KBM-7 (cell line): ENCODE data around the gene TSPO.

Experiments
- DNase-seq: peaks from one replicate; pipeline ENCODE4 v3.0.0-alpha.2; 2015
- in situ Hi-C: fragments of 300-500 bp; cut with MboI; formaldehyde crosslinking; loops from 2 replicates; pipeline ENCODE4 v1.14.3; 2020; ENCODE audit warnings: low sequenced_read_pairs, low pct_unique_long_range_greater_than_20kb, mixed read lengths

TSPO gene

DNA sequence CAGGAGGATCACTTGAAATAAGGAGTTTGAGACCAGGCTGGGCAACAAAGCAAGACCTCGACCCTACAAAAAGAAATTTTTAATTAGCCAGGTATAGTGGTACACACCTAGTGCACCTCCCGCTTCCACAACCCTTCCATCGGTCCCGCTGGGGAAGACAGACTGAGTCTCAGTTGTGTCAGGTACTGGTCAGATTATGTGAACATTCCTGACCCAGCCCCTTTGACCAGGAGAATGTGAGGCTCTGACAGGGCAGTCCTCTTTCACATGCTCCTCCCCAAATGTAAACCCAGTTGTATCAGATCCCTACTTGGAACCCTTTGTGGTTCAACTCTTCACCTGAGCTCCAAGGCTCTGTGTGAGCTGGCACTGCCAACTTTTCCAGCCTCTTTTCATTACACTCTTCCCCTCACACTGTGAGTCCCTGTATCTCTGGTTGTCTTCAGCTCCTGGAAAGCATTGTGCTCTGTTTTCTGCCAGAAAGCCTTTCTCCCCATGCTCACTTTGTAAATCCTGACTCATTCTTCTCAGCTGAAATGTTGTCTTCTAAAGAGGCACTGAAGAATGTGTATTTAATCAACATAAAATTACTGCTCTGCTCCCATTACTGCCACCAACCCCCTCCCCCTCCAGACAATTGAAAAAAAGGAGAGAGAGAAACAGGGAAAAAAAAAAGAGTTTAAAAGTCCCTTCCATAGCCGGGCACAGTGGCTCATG lies 37.6 kb downstream of the TSPO start:
- in situ Hi-C loops, result no loop called here
- DNase-seq, result no peak

DNA sequence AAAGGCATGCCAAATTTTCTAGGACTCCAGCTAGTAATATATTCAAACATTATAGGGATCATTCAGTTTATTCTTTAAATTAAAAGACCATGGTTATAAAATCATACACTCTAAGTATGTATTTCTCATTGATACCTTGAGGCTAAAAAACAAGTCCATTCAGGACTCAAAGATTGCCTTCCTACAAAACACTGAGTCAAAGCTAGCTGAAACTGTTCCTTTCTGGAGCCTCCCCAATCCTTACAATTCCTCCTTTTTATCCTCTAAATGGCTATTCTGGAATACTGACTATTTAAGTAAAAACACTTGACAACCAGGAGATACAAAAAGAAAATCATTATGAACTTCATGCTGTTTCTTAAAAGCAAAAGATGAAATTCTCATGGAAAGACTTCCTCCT lies 40.5 kb downstream of the TSPO start:
- in situ Hi-C loops, result no loop called here
- DNase-seq, result no peak

DNA sequence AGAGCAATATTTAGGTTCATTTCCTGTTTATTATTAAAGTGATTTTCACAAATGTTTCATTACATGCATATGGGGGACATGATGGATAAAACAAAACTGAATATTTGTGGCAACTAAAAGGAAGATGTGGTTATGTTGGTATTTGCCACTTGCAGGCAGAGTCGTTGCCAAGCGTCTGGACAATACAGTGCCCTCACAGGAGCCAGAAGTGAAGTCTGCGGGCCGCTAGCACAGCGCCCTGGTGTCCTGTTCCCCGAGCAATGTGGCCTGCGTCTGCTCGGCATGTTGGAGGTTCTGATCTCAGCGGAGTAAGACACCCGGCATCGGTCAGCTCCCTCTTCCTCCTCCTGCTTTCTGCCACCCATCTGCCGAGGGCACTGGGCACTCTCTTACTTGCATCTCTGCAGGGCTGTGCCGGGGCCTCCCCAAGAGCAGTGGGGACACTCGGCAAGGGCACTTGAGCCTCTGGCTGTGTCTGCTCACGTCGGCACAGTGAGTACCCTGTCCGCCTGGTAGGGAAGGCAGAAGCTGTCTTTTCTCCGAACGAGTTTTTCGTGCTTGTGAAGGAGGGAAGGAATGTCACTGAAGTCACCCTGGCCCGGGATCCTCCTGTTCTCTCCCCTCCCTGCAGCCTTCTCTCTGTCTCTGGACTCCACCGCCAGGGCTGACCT lies 46.0 kb downstream of the TSPO start:
- no peak for DNase-seq
- in situ Hi-C loops, result no loop called here

DNA sequence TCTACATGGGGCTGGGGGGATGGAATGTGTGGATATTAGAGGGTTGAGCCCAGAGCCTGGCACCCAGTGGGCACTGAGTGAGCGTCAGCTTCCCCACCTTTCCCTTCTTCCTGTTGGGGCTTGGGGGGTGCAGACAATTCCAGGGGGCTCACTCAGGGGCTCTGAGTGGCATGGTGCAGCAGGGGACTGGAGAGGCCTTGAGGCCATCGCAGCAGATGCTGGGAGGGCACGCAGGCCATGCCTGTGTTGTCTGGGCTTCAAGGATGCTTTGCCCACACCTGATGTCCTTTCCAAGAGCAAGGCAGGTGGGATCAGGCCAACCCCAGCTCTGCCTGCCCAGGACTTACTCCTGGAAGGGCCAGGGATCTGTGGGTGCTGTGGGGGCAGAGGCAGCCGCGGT lies 46.8 kb downstream of the TSPO start:
- DNase-seq, result no peak
- in situ Hi-C loops, result no loop called here

DNA sequence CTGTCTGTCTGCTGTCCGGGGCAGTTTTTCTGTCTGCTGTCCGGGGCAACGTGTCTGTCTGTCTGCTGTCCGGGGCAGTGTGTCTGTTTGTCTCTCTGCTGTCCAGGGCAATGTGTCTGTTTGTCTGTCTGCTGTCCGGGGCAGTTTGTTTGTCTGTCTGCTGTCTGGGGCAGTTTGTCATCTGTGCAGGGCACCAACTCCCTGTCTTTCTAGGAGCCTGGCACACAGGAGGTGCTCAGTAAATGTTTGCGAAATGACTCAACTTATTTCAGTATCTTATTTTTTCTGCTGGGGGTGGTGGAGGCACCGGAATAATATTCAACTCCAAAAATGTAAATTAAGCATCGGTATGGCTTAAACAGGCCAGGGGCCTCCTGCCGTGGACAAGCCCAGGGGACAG lies 47.6 kb downstream of the TSPO start:
- no peak for DNase-seq
- in situ Hi-C loops, result no loop called here

DNA sequence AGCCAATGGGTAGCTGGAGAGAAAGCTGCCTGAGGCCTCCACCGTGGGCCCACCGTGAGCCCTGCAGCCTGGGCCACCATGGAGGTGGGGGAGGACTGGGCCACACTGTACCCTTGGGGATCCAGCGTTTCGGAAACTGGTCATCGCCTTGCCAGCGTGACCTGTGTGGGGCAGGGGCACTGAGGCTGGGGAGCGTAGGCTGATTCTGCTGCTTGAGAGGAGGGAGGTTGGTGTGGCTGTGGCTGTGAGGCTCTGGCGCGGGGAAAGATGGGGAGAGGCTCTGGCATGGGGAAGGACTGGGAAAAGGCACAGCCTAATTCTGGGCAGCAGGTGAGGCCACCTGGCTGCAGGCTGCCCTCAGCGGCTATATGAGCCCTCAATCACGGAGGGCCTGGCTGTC lies 48.2 kb downstream of the TSPO start:
- in situ Hi-C loops, result no loop called here

DNA sequence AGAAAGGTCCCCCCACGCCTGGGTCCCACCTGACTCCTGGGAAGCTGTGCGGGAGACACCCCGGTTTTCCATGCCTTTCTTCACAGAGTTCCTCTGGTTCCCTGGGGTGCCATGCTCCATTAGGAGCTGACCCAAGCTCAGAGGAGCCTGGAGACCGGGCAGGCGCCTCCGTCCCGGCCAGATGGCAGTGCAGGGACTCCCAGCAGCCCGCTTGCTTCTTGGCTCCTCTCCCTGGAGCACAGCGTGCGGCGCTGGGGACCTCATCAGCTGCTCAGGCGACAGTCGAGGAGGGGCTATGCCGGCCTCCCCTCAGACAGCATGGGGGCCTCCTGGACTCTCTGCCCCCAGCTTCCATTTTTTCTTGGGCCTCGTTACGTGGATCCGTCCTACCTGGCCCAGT lies 48.7 kb downstream of the TSPO start:
- in situ Hi-C loops, result no loop called here
- no peak for DNase-seq

More for the DNA sequence above, 48.2 kb downstream of the TSPO start:
- DNase-seq, result no peak

DNA sequence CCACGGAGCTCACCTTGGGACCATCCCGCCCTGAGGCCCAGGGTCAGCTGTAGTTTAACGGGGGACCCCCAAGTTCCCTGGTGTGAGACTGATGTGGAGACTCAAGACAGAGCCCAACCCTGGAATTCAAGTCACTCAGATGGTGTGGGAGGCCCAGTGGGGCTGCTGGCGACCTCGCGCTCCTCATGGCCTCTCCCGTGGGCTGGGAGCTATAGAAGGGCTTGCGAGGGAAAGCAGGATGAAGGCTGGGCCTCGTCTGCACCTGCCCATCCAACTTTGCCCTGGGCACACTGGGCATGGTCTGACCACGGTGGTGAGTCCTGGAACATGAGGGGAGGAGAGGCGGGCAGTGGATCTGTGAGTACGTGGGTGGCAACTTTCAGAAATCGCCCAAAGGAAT lies 49.2 kb downstream of the TSPO start:
- in situ Hi-C loops, result no loop called here
- no peak for DNase-seq

DNA sequence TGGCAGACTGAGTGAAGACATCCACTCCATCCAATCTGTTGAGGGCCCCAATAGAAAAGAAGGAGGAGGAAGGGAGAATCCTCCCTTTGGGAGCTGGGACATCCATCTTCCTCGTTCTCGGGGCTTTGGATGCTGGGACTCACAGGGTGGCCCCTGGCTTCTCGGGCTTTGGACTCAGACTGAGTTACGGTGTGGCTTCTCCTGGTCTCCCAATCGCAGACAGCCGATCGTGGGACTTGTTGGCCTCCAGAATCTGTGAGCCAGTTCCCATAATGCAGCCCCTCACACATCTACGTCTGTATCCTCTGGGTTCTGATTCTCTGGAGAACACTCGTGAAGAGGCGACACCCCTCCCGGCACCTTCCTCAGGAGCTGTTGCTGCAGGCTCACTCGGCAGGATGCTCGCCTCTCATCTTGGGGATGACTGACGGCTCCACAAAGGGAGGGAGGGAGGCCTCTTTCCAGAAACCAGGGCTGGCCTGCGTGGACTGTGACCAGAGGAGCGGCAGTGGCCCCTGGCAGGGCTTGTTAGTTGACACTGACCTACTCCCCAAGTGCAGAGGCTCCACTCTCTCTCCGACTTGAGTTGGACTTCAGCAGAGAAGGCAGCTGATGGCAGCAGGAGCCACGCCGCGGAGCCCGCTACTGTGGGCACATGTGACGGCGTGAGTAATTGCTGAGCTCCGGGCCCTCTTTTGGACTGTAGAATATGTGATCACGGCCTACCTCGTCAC lies 50.3 kb downstream of the TSPO start:
- in situ Hi-C loops, result no loop called here
- DNase-seq, result no peak

DNA sequence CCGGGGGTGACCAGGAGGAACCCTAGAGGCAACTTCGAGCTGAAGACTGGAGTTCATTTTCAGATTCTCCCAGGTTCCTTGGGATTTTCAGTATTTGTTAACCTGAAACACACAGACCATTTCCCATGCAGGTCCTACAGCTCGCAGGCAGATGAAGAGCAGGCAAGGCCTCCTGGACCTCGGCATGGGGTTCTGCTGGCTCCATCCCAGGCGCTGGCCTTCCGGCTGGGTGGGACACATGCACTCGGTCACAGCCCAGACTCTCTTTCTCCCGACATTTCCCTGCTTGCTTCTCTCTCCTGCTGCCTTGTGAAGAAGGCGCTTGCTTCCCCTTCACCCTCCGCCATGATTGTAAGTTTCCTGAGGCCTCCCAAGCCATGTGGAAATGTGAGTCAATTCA lies 51.0 kb downstream of the TSPO start:
- DNase-seq, result no peak
- in situ Hi-C loops, result no loop called here

DNA sequence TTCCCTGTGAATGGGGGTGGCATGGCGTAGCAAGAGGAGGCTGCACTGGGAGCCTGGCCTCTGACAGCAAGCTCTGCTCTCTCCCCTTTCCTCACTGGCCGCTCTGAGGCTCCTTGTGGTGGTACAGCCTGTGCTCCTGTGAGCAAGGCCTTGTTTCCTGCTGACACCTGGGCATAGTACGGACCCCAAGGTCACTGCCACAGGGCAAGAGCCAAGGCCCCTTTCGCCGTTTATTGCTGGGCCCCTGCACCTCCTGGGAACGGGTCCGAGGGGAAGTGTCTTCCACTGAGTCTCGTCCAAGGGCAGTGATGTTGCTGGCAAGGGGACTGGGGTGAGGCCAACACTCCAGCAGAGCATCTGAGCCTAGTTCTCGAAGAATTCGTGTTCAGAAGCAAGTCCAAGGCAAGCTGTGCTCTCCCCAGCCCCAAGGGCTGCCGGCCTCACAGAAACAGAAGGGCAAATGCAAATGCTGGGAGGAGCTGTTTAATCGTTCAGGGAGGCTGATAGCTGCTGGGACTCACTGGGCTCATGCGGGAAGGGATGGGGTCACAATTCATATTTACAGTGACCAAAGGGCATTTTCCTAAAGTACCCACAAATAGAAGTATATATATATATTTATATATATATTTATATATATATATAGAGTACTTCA lies 51.5 kb downstream of the TSPO start:
- in situ Hi-C loops, result no loop called here
- no peak for DNase-seq

DNA sequence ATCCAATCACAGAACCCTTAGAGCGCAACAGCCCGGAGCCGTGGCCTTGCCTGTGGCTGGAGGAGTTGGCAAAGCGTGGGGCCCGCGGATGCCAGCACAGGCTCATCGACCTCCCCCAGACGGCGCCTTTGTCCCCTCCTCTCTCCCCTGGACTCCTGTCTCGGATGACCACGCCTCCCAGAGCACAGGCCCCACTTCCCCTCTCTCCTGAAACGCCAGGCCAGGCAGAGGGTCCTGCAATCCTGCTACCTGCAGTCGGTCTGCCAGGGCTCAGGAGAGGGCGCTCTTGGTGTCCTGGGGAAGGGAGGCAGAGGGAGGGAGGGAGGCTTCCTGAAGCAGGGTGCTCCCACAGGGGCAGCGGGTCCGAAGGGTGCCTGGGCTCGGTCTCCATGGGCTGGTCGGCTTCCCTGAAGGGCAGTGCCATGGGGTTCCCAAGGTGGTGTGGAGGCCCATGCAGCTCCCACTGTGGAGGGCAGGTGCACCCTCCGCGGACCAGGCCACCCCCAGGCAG lies 52.2 kb downstream of the TSPO start:
- no peak for DNase-seq
- in situ Hi-C loops, result no loop called here

DNA sequence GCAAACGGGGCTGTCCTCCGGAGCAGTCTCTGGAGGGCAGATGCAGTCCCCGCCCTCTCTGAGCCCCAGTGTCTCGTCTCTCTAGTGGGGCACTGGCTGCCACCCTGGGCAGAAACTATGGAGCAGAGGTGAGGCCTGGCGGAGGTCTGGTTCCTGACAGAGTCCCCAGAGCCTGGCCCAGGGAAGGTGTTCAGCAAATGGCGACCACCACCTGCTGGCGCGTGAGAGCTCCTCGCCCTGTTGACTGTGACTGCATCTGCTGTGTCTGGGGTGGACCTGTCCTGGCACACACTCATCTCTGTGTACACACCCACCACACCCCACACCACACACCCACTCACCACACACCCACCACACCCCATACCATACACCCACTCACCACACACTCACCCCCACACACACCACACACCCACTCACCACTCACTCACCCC lies 53.9 kb downstream of the TSPO start:
- no peak for DNase-seq
- in situ Hi-C loops, result no loop called here

DNA sequence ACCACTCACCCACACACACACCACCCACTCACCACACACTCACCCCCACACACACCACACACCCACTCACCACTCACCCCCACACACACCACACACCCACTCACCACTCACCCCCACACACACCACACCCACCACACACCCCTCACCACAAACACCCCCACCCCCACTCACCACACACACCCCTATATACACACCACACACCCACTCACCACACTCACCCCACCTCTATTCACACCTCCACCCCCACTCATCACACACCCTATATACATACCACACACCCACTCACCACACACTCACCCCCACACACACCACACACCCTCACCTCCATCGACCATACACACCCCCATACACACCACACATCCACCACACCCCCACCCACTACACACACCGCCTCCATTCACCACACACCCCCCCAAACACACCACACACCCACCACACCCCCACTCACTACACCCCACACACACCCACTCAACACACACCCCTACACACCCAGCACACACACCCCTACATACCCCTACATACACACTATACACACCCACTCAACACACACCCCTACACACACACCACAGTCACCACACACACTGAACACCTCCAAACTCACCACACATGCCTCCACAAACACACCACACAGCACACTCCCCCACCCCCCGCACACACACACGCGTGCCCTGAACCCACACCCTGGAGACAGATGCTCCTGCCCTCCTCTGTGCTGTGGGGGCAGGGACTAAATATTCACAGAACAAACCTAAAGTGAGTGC lies 54.6 kb downstream of the TSPO start:
- DNase-seq, result no peak
- in situ Hi-C loops, result no loop called here

DNA sequence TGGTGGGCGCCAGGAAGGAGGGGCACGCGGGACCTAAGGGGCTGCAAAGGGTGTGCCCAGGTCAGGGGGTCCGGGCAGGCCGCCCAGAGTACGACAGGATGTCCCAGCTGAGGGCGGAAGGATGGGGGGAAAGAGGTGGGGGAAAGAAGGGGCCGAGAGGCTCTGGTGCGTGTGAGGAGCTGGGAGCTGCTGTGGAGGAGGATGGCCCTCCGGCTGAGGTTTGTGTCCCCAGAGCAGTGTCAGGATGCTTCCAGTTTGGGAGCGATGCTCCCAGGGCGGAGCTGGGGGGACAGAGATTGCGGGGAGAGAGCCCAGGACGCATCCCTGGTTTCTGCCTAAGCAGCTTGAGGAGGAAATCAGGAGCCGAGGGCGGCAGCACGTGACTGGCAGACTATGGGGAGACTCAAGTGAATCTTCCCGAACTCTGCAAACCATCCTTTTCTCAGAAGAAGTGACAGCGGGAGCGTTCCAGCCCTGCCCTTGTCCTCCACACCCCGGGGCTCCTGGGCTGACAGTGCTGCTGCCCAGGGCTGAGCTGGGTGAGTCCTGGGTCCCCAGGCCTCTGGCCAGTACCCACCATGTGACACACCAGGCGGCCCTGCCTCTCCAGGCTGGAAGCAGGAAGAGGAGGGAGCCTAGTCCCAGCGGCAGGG lies 55.3 kb downstream of the TSPO start:
- DNase-seq, result no peak
- in situ Hi-C loops, result no loop called here

DNA sequence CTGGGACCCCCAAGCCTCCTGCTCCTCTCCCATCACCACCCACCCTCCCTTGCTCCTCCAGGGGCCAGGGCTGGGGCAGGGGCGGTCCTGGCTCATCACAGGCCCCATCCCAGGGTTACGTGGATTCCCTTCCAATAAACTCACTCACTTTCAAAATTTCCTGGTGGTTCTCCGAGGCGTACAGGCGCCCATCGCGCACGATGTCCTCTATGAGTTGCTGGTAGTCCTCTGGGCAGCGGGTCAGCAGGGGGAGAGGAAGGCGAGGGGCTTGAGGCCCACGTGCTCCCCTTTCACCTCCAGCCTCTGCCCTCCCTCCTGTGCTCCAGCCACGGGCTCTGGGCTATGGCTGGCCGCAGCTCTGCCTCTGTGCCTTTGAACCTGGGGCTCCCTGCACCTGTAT lies 56.0 kb downstream of the TSPO start:
- no peak for DNase-seq
- in situ Hi-C loops, result no loop called here

DNA sequence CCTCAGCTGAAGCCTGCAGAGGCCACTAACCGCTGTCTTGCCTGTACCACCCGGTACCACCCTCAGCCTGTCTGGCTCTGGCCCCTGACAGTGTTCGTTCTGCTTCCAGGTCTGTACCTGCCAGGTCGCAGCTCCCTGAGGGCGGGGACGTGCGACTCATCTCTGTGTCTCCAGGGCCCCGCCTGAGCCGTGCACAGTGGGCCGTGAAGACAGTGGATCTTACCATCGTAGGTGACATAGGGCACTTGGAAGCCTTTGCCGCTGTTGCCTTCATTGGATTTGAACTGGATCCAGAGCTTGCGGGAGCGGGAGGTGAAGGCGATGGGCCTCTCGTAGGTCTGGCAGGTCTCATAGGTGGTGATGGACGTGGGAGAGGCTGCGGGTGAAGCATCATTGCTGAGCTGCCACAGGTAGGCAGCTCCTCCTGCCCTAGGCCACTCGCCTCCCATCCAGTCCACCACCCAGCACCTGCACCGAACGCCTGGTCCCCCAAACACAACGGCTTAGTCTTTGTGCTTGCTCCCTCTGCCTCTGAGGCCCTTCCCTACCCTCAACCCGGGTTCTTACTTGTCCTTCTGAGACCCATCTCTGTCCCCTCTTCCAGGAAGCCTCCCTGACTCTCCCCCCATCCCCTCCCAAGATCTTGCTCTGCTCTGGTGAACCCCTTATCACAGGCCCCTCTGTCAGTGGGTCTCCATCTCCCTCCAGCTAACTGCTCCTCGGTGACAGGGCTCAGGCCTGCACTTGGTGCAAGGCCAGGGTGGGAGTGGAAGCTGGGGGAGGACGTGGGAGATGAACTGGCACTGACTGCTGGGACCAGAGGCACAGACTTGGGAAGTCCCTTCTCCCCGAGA lies 56.7 kb downstream of the TSPO start:
- in situ Hi-C loops, result no loop called here
- DNase-seq, result no peak
